Mucosa of rectum (tissue), 2 donors: ENCODE results near the gene BEND5.

Source experiments
- H3K27ac ChIP-seq, 2 donors: one replicate each; pipeline ENCODE4 v1.7.0; 2013; ENCODE audit warnings: inconsistent platforms in 2 of 2, low read depth in 2 of 2, low read length in 2 of 2
- H3K27me3 ChIP-seq, 2 donors: one replicate each; pipeline ENCODE4 v1.7.0; 2013; ENCODE audit warnings: low read length in 2 of 2; ENCODE audit not compliant: control insufficient read depth in 2 of 2, insufficient read depth in 2 of 2
- H3K36me3 ChIP-seq, 2 donors: one replicate each; pipeline ENCODE4 v1.7.0; 2013; ENCODE audit warnings: low read length in 2 of 2; ENCODE audit not compliant: control insufficient read depth in 2 of 2, insufficient read depth in 2 of 2
- H3K4me1 ChIP-seq, 2 donors: one replicate each; pipeline ENCODE4 v1.7.0; 2013; ENCODE audit warnings: low read length in 2 of 2, mild to moderate bottlenecking in 1 of 2; ENCODE audit not compliant: control insufficient read depth in 2 of 2, insufficient read depth in 2 of 2
- H3K4me3 ChIP-seq, 2 donors: one replicate each; pipeline ENCODE4 v1.7.0; 2013; ENCODE audit warnings: low read length in 2 of 2
- H3K9ac ChIP-seq, 2 donors: one replicate each; pipeline ENCODE4 v1.7.0; 2013; ENCODE audit warnings: low read length in 2 of 2, low read depth in 1 of 2, mild to moderate bottlenecking in 1 of 2
- H3K9me3 ChIP-seq, 2 donors: one replicate each; pipeline ENCODE4 v1.7.0; 2013; ENCODE audit warnings: low read length in 2 of 2; ENCODE audit not compliant: control insufficient read depth in 2 of 2
- donor health status: healthy.
- donor health status: Normal muscosa, but diverticular disease.

Gene BEND5

DNA sequence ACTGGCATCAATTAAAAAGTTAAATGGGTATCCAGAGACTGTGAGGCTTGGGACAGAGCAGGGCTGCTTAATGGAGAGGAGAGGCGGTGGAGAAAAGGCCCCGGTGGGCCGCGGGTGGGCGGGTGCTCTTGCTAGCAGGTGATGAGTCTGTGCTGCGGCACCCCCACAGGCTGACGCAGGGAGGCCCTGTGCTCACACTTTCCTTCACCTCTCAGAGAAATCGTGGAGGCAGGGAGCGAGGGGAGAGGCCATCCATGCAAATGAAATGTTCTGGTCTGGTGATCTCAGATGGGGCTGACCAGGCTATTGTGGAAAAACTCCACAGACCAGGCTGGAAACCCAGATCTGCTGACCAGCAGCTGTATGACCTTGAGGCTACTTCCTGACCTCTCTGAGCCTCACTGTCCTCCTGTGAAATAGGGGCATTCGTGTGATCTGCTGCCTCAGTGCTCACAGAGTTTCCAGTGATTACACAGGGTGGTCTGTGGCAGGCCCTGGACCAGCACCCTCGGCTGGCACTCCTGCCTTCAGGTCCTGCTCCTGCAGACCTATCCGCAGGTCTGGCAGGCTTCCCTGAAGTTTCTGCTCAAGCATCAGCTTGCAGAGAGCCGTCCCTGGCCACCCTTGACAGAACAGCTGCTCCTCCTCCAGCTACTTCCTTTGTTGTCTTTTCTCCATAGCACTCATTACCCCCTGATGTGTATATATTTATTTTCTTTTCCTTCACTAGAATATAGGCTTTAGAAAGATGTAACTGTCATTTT lies 89.2 kb downstream of the BEND5 start:
- no peaks in the 10 kb centered on the region for H3K4me1 ChIP-seq
- H3K9ac ChIP-seq, result no peak overlapping the region
- no peaks in the 10 kb centered on the region for H3K27me3 ChIP-seq
- H3K36me3 ChIP-seq, result no peaks in the 10 kb centered on the region
- H3K4me3 ChIP-seq, result no peak overlapping the region
- H3K9me3 ChIP-seq, result no peaks in the 10 kb centered on the region
- no peak overlapping the region for H3K27ac ChIP-seq

DNA sequence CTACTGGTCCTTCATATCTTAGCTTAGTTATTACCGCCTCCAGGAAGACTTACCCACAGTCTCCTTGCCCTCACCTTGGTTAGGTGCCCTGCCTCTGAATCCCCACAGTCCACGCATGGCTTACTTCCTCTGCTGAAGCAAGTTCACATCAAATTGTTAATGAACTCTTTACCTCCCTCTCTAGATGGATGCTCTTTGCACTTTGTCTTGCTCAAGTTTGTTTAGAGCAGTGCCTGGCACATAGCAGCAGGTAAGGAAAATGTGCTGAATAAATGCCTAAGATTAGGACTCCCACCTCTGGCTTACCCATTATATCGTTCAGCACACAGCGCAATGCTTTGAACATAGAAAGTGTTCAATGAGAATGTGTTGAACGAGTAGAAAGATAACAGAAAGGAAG lies 90.5 kb downstream of the BEND5 start:
- no peak overlapping the region for H3K27ac ChIP-seq
- no peak overlapping the region for H3K4me3 ChIP-seq
- H3K9ac ChIP-seq, result no peak overlapping the region
- H3K36me3 ChIP-seq, result no peaks in the 10 kb centered on the region
- no peaks in the 10 kb centered on the region for H3K9me3 ChIP-seq
- no peaks in the 10 kb centered on the region for H3K27me3 ChIP-seq
- no peaks in the 10 kb centered on the region for H3K4me1 ChIP-seq

DNA sequence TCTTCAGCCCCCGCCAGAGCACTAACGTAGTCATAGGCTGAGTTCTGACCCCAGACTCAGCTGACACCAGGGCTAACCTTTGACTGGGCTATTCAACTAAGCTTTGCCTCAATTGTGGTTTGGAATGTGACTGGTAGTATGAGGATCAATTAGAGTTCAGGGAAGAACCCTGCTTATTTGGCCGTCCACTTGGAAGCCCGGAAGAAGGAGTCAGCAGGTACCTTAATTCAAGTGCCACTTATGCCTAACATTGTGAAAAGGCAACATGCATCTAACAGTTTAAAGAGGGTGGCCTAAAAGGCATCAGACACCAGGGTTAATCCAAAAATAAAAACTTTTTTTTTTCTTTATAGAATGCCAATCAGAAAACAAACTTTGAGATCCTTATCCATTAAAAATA lies 92.3 kb downstream of the BEND5 start:
- H3K27me3 ChIP-seq, result no peaks in the 10 kb centered on the region
- no peaks in the 10 kb centered on the region for H3K36me3 ChIP-seq
- H3K27ac ChIP-seq, result no peak overlapping the region
- no peak overlapping the region for H3K4me3 ChIP-seq
- no peaks in the 10 kb centered on the region for H3K9me3 ChIP-seq
- no peaks in the 10 kb centered on the region for H3K4me1 ChIP-seq
- no peak overlapping the region for H3K9ac ChIP-seq

GRCh38 chr1:48683839-48684238 lies 92.9 kb downstream of the BEND5 start:
- Histone ChIP-seq H3K27ac (no peak overlapping the region), H3K4me3 (no peak overlapping the region), H3K9ac (no peak overlapping the region), H3K27me3 (no peaks in the 10 kb centered on the region), H3K9me3 (no peaks in the 10 kb centered on the region), H3K4me1 (no peaks in the 10 kb centered on the region), H3K36me3 (no peaks in the 10 kb centered on the region)

DNA sequence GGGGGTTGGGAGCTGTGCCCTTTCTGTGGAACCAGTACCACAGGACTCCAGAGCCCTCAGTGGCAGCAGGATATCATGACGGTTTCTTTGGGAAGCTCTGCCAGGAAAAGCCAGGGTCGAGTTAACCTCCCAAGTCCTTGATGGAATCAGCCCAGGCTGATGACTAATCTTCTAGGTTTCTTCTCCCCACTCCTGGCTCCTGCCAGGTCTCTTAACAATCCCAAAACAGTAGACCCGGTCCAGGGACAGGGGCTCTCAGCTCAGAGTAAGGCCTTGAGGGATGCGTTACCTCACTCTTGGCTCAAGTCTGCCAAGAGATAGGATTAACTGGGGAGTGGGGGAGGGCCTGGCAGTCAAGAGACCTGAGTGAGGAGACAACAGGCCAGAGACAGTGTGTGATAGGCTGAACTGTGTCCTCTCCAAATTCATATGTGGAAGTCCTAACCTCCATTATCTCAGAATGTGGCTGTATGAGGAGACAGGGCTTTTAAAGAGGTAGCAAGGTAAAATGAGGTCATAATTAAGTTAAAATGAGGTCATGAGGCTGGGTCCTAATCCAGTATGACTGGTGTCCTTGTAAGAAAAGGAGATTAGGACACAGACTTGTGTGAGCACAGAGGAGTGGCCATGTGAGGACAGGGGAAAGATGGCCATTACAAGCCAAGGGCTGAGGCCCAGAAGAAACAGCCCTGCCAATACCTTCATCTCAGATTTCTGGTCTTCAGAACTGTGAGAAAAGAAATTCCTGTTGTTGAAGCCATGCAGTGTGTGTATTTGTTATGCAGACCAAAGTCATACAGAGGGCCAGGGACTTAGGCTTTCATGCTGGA lies 95.0 kb downstream of the BEND5 start:
- H3K9me3 ChIP-seq, result no peaks in the 10 kb centered on the region
- H3K4me1 ChIP-seq, result no peaks in the 10 kb centered on the region

GRCh38 chr1:48680411-48681035 lies 96.2 kb downstream of the BEND5 start:
- no peak overlapping the region for H3K9ac ChIP-seq
- H3K36me3 ChIP-seq, result no peaks in the 10 kb centered on the region
- no peak overlapping the region for H3K4me3 ChIP-seq
- no peaks in the 10 kb centered on the region for H3K9me3 ChIP-seq
- H3K27me3 ChIP-seq, result peaks cover 0 to 2% of the 10 kb centered on the region in 2 donors
- no peaks in the 10 kb centered on the region for H3K4me1 ChIP-seq
- H3K27ac ChIP-seq, result no peak overlapping the region

More for the DNA sequence above, 95.0 kb downstream of the BEND5 start:
- H3K27me3 ChIP-seq, result no peaks in the 10 kb centered on the region
- H3K4me3 ChIP-seq, result no peak overlapping the region
- H3K27ac ChIP-seq, result no peak overlapping the region
- no peaks in the 10 kb centered on the region for H3K36me3 ChIP-seq
- H3K9ac ChIP-seq, result no peak overlapping the region

- peaks cover 0 to 2% of the 10 kb centered on the region in 2 donors for H3K27me3 ChIP-seq
- H3K4me3 ChIP-seq, result no peak overlapping the region
- H3K27ac ChIP-seq, result no peak overlapping the region
- no peaks in the 10 kb centered on the region for H3K4me1 ChIP-seq
- H3K36me3 ChIP-seq, result no peaks in the 10 kb centered on the region
- H3K9me3 ChIP-seq, result no peaks in the 10 kb centered on the region
- H3K9ac ChIP-seq, result no peak overlapping the region
Measured at GRCh38 chr1:48679859-48680258, 96.8 kb downstream of the BEND5 start.

- Histone ChIP-seq H3K9ac (no peak overlapping the region), H3K27ac (no peak overlapping the region), H3K4me1 (no peaks in the 10 kb centered on the region), H3K9me3 (no peaks in the 10 kb centered on the region), H3K36me3 (no peaks in the 10 kb centered on the region), H3K27me3 (peaks cover 0 to 2% of the 10 kb centered on the region in 2 donors), H3K4me3 (no peak overlapping the region)
Measured at GRCh38 chr1:48678710-48679505, 97.8 kb downstream of the BEND5 start.
